Activated naive CD8-positive, alpha-beta T cell (primary cell): ENCODE results near the gene TBC1D22A.

Source experiments
- H3K27ac Mint-ChIP-seq: one replicate; pipeline ENCODE4 v1.8.0; 2021; ENCODE audit warnings: mixed read lengths
- H3K27me3 Mint-ChIP-seq: one replicate; pipeline ENCODE4 v1.8.0; 2021; ENCODE audit warnings: mixed read lengths
- H3K36me3 Mint-ChIP-seq: one replicate; pipeline ENCODE4 v1.8.0; 2021; ENCODE audit warnings: mixed read lengths
- H3K4me1 Mint-ChIP-seq: one replicate; pipeline ENCODE4 v1.8.0; 2021; ENCODE audit warnings: low read depth, mixed read lengths
- H3K4me3 Mint-ChIP-seq: one replicate; pipeline ENCODE4 v1.8.0; 2021; ENCODE audit warnings: mild to moderate bottlenecking, mixed read lengths
- H3K9me3 Mint-ChIP-seq: one replicate; pipeline ENCODE4 v1.8.0; 2021; ENCODE audit warnings: low read depth, mixed read lengths

Gene TBC1D22A

DNA sequence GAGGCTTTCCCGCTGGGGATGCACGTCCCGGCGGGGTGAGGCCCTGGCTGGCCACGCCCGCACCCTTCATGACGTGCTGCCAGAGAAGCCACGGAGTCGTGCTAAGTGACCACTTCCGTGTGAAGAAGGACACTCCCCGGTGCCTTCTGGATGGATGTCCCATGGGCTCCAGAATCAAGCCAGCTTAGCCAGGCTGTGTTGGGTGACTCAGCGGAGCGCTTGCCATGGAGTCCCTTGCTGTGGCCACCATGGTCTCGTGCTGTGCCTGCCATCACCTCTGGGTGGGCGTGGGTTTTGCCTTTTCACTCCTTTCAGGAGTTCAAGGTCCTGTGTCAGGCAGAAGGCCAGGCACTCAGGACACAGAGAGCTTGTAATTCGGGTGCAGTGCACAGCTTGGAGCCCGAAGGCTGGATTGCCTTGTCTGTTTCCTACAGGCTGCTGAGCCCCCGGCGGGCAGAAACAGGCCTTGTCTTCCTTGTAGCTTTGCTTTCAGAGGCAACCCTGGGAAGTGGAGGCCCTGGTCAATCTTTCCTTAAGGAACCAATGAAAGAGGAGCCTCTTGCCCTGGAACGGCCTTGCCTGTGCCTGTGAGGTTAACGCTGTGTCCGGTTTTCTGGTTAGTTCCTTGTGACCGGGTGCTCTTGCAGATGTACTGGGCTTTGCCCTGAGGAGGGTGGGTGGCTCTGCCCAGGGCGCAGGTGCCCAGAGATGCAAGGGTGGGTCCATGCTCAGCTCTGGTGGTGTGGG is 268.6 kb downstream of the TBC1D22A start:
- Mint-ChIP-seq H3K27me3 (no peaks in the 10 kb centered on the region), H3K9me3 (no peaks in the 10 kb centered on the region), H3K36me3 (no peaks in the 10 kb centered on the region), H3K4me1 (peaks cover 2% of the 10 kb centered on the region), H3K27ac (no peak overlapping the region), H3K4me3 (no peak overlapping the region)

DNA sequence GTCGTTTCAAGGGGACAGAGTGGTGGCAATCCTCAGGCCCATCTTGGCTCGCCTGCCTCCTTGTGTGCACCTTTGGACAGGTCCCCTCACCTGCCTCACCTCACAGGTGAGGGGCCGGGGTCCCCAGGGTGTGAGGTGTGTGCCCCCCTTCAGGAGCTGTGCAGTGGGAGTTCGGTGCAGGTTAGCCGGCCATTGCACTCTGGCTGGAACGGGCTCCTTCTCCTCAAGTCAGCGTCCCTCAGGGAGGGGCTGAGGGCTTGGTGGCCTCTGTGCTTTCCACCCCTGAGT is 269.1 kb downstream of the TBC1D22A start:
- Mint-ChIP-seq H3K27ac (no peak overlapping the region), H3K4me1 (peaks cover 2% of the 10 kb centered on the region), H3K36me3 (no peaks in the 10 kb centered on the region), H3K4me3 (no peak overlapping the region), H3K9me3 (no peaks in the 10 kb centered on the region), H3K27me3 (no peaks in the 10 kb centered on the region)

DNA sequence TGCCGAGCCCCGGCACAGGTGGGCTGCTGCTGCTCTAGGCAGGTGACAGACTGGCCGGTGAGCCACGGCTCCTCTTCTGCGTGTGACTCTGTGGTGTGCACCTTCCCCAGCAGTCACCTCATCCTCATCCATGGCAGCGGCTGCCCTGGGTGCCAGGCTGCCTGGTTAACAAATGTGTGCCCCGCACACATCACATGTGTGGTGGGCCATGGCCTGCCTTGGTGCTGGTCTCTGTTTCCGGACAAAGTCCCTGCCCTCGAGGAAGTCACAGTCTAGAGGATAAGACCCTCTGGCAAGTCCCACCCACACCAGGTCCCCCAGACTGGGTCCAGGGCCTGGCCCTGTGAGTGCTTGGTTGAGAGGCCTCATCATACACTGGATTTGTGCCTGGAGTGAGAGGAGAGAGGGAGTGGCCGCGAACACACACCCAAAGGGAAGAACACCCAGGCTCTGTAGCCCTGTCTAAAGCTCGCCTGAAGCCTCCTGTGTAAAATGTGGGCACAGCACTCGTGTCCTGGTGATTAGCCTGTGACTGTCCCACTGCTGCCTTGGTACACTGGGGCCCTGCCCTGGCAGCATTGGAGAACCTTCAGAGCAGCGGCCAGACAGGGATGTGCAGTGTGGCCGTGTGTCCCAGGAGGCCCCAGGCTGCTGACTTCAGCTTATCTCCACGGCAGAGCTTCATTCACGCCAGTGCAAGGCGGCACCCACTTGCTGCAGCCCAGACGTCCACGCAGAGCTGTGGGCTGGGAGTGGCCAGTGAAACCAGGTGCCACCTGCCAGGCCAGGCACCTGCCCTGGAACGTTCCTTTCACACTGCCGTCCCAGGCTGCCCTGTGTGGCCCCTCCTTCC is 269.9 kb downstream of the TBC1D22A start:
- H3K27ac Mint-ChIP-seq, result no peak overlapping the region
- H3K36me3 Mint-ChIP-seq, result no peaks in the 10 kb centered on the region
- H3K4me3 Mint-ChIP-seq, result no peak overlapping the region
- H3K9me3 Mint-ChIP-seq, result no peaks in the 10 kb centered on the region
- peaks cover 2% of the 10 kb centered on the region for H3K4me1 Mint-ChIP-seq
- no peaks in the 10 kb centered on the region for H3K27me3 Mint-ChIP-seq

DNA sequence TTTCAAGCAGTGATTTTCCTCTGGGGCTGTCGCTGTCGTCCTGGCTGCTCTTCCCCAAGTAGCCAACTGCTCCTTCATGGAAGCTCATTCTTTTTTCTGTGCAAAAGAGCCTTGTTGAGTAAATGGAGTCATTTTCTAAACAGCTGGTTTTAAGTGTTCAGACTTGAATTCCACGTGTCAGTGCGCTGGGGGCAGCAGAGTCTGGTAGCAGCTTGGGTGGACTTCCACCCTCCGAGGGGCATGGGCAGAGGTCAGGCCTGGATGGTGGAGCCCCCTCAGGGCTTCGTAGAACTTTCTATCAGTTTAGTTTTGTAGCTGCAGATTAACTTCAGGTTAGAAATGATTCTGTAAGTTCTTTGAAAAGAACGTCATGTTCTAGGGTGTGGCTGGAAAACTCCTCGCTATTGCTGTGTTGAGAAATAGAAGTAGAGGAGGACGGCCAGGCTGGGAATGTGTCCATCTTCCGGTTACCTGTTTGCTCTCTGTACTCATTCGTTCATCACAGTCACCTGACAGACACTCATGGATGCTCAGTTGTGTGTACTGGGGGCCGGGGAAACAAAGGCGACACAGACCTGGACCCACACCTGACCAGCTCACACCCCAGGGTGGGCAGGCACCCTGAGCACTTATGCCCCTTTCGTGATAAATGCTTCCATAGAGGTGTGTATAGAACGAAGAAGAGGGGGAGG is 270.7 kb downstream of the TBC1D22A start:
- Mint-ChIP-seq H3K4me1 (peaks cover 2% of the 10 kb centered on the region), H3K27me3 (no peaks in the 10 kb centered on the region), H3K9me3 (no peaks in the 10 kb centered on the region), H3K27ac (no peak overlapping the region), H3K4me3 (no peak overlapping the region), H3K36me3 (peaks cover 2% of the 10 kb centered on the region)

DNA sequence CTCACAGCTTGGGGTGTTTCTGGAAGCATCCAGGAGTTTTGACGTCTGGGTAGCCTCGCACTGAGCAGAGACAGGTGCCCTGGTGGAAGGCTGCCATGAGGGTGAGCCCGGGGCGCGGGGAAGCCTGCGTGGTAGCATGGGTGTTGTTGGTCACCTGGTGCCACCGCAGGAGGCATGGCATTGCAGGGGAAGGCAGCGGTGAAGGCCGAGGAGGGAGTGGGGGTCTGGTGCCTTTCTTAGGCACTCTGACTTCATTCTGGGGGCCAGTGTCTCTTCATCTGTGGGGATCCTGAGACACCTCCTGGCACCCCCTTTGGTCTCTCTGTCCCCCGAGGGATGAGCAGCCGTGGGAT is 271.2 kb downstream of the TBC1D22A start:
- Mint-ChIP-seq H3K9me3 (no peaks in the 10 kb centered on the region), H3K36me3 (peaks cover 2% of the 10 kb centered on the region), H3K27me3 (no peaks in the 10 kb centered on the region), H3K27ac (no peak overlapping the region), H3K4me3 (no peak overlapping the region), H3K4me1 (peaks cover under 1% of the 10 kb centered on the region)

DNA sequence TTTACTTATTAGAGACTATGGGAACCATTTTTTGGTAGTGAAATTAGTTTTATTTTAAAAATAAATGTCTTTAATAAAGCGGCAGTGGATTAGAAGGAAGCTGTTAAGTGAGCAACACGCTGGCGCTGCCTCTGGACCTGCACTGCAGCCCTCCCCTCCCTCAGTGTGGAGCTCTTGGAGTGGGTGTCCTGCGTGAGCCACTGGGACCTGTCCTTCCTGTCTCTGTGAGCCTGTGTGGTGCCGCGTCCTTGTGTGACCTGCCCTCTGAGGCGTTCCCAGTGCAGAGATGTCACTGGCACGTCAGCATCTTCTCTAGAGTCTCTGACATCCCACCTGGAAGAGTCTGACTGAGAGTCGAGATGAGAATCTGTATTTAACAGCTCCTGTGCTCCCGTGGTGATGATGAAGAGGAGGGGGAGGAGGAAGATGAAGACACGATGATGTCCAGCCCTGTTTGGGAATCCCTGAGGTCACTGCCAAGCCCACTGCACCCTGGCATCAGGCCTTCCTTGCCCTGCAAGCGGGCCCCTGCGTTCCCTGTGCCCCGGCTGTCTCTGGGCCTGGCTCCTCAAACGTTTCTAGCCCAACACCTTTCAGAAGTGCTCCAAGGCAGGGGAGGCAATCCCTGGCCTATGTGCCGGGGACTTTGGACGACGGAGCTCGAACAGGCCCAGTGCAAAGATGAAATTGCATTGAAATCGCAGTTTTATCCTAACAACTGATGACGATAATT is 271.8 kb downstream of the TBC1D22A start:
- Mint-ChIP-seq H3K27me3 (no peaks in the 10 kb centered on the region), H3K4me3 (no peak overlapping the region), H3K9me3 (no peaks in the 10 kb centered on the region), H3K36me3 (peaks cover 2% of the 10 kb centered on the region), H3K4me1 (no peaks in the 10 kb centered on the region), H3K27ac (no peak overlapping the region)

DNA sequence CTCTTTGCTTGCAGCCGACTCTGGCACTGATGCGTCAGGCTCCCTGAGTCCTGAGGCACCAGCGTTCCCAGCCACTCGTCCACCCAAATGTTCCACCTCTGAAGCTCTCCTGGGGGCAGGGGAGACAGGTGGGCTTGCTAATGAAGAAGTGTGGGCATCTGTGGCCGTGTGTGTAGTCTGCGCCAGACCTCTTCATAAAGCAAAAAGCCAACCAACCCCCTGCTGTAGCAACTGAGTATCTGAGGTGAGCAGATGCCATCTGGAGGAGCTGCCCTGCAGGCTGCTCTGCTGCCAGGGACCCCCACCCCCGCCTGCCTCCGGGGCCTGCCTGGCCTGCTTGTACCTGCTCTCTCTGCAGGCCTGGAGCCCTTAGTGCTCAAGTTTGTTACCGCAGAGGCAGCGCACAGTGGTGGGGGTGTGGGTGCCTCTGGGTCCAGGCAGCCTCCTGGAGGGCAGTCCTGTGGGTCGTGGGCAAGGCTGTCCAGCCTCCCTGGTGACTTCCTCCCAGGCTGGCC is 272.5 kb downstream of the TBC1D22A start:
- Mint-ChIP-seq H3K9me3 (no peaks in the 10 kb centered on the region), H3K36me3 (peaks cover 2% of the 10 kb centered on the region), H3K27me3 (no peaks in the 10 kb centered on the region), H3K27ac (no peak overlapping the region), H3K4me3 (no peak overlapping the region), H3K4me1 (peaks cover 1% of the 10 kb centered on the region)

DNA sequence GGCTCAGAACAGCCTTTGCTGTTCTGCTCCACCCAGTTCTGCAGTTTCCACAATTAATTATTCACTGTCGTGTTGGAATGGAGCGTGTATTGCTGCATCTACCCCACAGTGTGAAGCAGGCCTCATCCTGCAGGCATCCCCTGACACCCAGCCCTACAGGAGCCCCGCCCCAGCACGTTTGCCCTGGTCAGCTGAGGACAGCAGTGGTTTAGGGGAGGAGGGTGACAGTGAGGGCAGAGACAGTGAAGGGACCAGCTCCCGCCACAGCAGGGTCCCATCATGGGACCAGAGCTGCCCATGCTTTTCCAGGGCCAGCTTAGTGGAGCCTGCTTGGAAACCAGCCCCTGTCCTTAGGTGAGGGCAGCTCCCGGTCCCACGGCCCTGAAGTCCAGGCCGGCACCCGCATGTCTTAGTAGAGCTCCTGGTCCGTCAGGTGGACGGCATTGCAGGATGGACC is 273.0 kb downstream of the TBC1D22A start:
- H3K4me3 Mint-ChIP-seq, result no peak overlapping the region
- no peaks in the 10 kb centered on the region for H3K27me3 Mint-ChIP-seq
- no peak overlapping the region for H3K27ac Mint-ChIP-seq
- peaks cover 2% of the 10 kb centered on the region for H3K36me3 Mint-ChIP-seq
- H3K4me1 Mint-ChIP-seq, result peaks cover 4% of the 10 kb centered on the region
- H3K9me3 Mint-ChIP-seq, result no peaks in the 10 kb centered on the region

DNA sequence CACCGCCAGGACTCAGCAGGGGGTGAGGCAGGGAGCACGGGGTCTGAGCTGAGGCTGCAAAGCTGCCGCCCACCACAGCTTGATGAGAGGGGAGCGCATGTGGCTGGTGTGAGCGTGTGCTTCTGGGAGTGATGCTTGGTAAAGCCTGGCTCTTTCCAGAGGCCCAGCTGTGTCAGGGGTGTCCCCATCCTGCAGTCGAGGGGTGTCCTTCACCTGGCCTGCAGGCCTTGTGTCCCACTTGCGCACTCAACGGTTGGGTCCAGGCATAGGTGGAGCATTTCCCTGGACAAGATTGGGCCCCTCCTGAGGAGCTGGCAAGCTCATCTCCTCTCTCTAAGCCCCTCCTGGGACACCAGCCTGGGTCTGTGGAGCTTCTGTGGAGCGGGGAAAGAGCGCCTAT is 273.9 kb downstream of the TBC1D22A start:
- H3K36me3 Mint-ChIP-seq, result peaks cover 2% of the 10 kb centered on the region
- H3K9me3 Mint-ChIP-seq, result no peaks in the 10 kb centered on the region
- H3K27ac Mint-ChIP-seq, result no peak overlapping the region

DNA sequence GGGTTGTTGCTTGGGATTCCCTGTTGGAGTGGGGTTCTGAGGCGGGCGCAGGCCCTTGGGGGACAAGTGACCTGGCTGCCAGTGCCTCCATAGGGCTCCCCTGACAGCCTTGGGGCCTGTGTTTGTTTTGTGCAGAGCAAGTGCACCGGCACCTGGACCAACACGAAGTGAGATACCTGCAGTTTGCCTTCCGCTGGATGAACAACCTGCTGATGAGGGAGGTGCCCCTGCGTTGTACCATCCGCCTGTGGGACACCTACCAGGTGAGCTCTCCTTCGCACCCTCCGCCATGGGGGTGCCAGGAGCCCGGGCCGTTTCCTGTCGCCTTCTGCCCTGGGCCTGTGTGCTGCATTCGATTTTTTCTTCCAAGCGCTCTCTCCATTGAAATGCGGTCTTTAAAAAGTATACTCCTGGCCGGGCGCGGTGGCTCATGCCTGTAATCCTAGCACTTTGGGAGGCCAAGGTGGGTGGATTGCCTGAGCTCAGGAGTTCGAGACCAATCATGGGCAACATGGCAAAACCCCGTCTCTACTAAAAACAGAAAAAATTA is 274.6 kb downstream of the TBC1D22A start:
- Mint-ChIP-seq H3K27me3 (no peaks in the 10 kb centered on the region), H3K36me3 (peaks cover 2% of the 10 kb centered on the region), H3K9me3 (no peaks in the 10 kb centered on the region), H3K27ac (no peak overlapping the region), H3K4me3 (no peak overlapping the region), H3K4me1 (peaks cover 10% of the 10 kb centered on the region)

More for the DNA sequence above, 273.9 kb downstream of the TBC1D22A start:
- H3K27me3 Mint-ChIP-seq, result no peaks in the 10 kb centered on the region
- no peak overlapping the region for H3K4me3 Mint-ChIP-seq
- peaks cover 6% of the 10 kb centered on the region for H3K4me1 Mint-ChIP-seq

DNA sequence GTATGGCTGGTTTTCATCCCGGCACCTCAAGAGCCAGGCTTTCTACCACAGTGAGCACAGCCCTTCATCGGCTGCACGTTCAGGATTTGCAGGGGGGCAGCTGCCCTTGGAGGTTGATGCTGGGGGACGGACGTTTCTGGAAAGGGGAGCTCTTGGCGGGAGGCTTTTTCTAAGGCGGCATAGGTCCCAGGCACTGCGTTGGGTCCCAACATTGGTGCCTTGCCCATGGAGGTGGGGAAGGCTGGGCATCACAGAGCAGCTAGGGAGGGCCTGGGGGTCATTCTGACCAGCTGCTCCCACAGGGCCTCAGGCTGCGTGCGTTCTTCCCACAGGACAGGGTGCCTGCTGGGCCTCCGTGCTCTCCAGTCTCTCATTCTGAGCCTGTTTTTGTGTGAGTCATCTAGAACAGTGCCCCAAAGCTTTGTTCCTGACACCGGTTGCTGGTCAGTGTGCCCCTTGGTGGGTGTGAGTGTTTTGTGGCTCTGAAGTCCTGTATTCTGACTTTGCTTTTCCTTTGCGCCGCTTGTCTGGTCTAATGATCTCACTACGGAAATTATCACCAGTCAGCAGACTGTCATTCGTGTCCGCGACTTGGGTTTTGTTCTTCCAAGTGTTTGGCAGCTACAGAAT is 275.9 kb downstream of the TBC1D22A start:
- Mint-ChIP-seq H3K27me3 (no peaks in the 10 kb centered on the region), H3K4me1 (peaks cover 21% of the 10 kb centered on the region), H3K9me3 (no peaks in the 10 kb centered on the region), H3K27ac (no peak overlapping the region), H3K4me3 (no peak overlapping the region), H3K36me3 (peaks cover 2% of the 10 kb centered on the region)

DNA sequence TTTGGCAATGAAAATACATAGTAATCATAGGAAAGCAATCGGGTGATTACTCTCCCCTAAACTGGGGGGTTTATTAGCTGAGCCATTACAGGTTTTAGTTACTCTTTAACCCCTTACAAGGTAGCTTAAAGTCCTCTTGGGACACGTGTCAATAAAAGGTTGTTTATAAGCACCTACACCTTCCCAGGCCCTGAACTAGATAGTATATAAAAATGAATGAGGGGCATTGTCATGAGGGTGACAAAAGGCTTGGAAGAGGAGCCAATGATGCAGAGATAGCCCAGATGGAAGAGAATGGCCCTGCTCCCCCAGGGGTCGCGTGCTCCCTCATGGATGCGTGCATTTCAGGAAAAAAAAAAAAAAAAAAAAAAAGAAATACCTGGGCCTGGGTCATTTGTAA is 276.9 kb downstream of the TBC1D22A start:
- no peak overlapping the region for H3K4me3 Mint-ChIP-seq
- peaks cover 2% of the 10 kb centered on the region for H3K36me3 Mint-ChIP-seq
- no peaks in the 10 kb centered on the region for H3K9me3 Mint-ChIP-seq
- no peaks in the 10 kb centered on the region for H3K27me3 Mint-ChIP-seq
- no peak overlapping the region for H3K27ac Mint-ChIP-seq
- peaks cover 31% of the 10 kb centered on the region for H3K4me1 Mint-ChIP-seq

DNA sequence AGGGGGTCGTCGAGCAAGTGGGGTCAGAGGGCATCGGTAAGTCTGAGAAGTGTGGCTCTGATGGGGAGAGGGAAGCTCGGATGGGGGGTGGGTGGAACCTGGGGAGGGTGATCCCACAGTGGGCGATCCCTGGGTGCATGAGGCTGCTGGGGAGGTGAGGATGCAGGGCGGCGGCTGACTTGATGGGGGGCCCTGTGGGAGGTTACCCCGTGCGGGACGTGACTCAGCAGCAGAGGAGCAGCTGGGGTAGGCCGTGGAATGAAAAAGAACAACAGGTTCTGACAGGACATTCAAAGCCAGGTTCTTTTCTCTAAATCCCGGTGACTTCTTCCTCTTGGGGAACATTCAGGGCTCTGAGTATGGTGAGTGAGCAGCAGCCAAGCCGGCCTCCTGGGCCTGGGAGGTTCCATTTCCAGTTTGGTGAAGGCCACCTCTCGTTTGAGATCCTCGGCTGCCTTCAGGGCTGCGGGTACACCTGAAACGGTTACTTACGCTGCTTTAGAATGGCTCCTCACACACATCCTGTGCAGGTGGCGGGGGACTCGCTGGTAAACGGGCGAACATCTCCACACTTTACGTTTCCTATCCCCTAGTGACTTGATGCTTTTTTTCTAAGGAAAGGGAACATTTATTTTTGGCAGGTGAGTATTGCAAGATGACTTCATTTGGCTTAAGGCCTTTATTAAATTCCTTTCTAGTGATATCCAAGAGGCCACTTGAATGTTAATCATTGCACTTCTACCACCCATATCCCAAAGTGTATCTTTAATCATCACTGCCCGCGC is 278.2 kb downstream of the TBC1D22A start:
- H3K27ac Mint-ChIP-seq, result no peak overlapping the region
- H3K36me3 Mint-ChIP-seq, result peaks cover 2% of the 10 kb centered on the region
- H3K27me3 Mint-ChIP-seq, result no peaks in the 10 kb centered on the region

More for the DNA sequence above, 278.2 kb downstream of the TBC1D22A start:
- H3K9me3 Mint-ChIP-seq, result no peaks in the 10 kb centered on the region
- H3K4me3 Mint-ChIP-seq, result no peak overlapping the region
- H3K4me1 Mint-ChIP-seq, result peaks cover 33% of the 10 kb centered on the region
